MCF 10A (cell line): ENCODE measurements around the gene RDH12. TPM values are rescaled to one million over a fixed set of nuclear protein-coding genes. Genes with fewer than 3 reads are reported as not detected.

Experiments used
- BruUV-seq: library from RNA; stranded (reverse); fragments of 400-500 nt; replicated peaks from 2 replicates; lab custom pipeline; 2021; lab: Mats Ljungman, UMichigan
- CTCF ChIA-PET: fragments of 300-600 bp; sonication (Branson Sonifier 250); formaldehyde crosslinking; extraction: SDS; loops from one replicate; lab custom pipeline; 2021; ENCODE audit warnings: antibody characterized with exemption, inconsistent platforms; lab: Yijun Ruan, JAX
- POLR2A ChIA-PET: fragments of 300-600, 350-650 bp; sonication (Branson Sonifier 250); formaldehyde crosslinking; extraction: SDS; loops from one replicate; lab custom pipeline; 2020; ENCODE audit warnings: antibody characterized with exemption, inconsistent platforms; lab: Yijun Ruan, JAX
- DNase-seq: peaks from one replicate; pipeline ENCODE4 v3.0.0-alpha.2; 2018; ENCODE audit not compliant: unreplicated experiment
- H3K27ac Mint-ChIP-seq: one replicate; pipeline ENCODE4 v1.8.0; 2022; ENCODE audit warnings: mild to moderate bottlenecking, low read depth, mixed read lengths; ENCODE audit not compliant: unreplicated experiment
- H3K27me3 Mint-ChIP-seq: one replicate; pipeline ENCODE4 v1.8.0; 2022; ENCODE audit warnings: mixed read lengths; ENCODE audit not compliant: insufficient read depth, unreplicated experiment
- H3K36me3 Mint-ChIP-seq: one replicate; pipeline ENCODE4 v1.8.0; 2022; ENCODE audit warnings: mild to moderate bottlenecking, moderate library complexity, mixed read lengths; ENCODE audit not compliant: insufficient read depth, unreplicated experiment
- H3K4me1 Mint-ChIP-seq: one replicate; pipeline ENCODE4 v1.8.0; 2022; ENCODE audit warnings: mixed read lengths; ENCODE audit not compliant: insufficient read depth, unreplicated experiment
- H3K4me3 Mint-ChIP-seq: one replicate; pipeline ENCODE4 v1.8.0; 2022; ENCODE audit warnings: mild to moderate bottlenecking, moderate library complexity, mixed read lengths; ENCODE audit not compliant: unreplicated experiment
- H3K9me3 Mint-ChIP-seq: one replicate; pipeline ENCODE4 v1.8.0; 2022; ENCODE audit warnings: mixed read lengths; ENCODE audit not compliant: unreplicated experiment
- intact Hi-C: fragments of 100-400 bp; cut with micrococcal nuclease; formaldehyde crosslinking; loops from 2 replicates; pipeline ENCODE4 v1.14.1; 2022
- total RNA-seq: library from RNA; stranded (reverse); gene quantifications from 2 replicates; pipeline ENCODE4 v1.2.3, GENCODE V29; 2022
- TF ChIP-seq, protein P1 (sequence below): fragments of 200-600 bp; IDR thresholded peaks from one replicate; pipeline ENCODE4 v1.8.0; 2022; ENCODE audit warnings: antibody characterized with exemption, mild to moderate bottlenecking; ENCODE audit not compliant: unreplicated experiment

Gene RDH12
- total RNA-seq, 1 experiment from 2014 or later: not detected

DNA sequence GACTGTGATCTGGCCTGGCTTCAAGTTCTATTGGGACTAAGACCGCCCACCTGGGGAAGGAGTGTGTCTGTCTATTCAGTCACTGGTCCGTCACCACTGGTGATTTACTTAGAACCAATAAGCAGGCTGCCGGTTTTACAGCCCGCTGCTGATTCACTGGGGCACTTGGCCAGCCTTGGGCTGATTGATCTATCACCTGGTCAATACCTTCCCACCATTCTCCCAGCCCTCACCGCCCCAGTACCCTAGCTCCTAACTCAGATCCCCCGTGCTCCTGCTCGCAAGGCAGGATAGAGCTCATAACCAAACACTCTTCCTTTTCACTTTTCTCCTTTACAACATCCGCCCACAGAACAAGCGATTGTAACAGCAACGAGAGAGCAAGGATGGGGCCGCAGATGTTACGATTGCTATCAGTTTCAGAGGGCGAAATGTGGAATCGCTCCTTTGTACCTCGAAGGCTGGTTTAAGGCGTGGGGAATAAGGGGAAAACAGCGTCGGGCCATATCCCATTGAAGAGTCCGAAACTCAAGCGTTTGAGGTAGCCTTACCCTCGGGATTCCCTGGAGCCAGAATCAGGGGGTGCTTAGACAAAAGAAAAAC is 6.8 kb upstream of the RDH12 start:
- POLR2A ChIA-PET: interaction anchor here (0.6 to 6.7 kb wide), 15 partner anchors 8 to 336 kb away, joined by 3 to 85 read pairs (median 5); partner anchors contain the start of genes ARG2, ATP6V1D, PIGH and VTI1B
- Mint-ChIP-seq H3K4me3 (peak overlapping the region; percentile 81), H3K27me3 (no peaks in the 10 kb centered on the region), H3K27ac (peak overlapping the region; percentile 46), H3K9me3 (no peaks in the 10 kb centered on the region), H3K36me3 (peaks cover 26% of the 10 kb centered on the region), H3K4me1 (peaks cover 7% of the 10 kb centered on the region)
- intact Hi-C loops: loop anchor here (1.0 to 2.0 kb wide), 2 partner anchors 76 to 94 kb away; partner anchors contain the start of genes ARG2 and PIGH
- DNase-seq: peak; percentile 96
- TF ChIP-seq, protein P1, sequence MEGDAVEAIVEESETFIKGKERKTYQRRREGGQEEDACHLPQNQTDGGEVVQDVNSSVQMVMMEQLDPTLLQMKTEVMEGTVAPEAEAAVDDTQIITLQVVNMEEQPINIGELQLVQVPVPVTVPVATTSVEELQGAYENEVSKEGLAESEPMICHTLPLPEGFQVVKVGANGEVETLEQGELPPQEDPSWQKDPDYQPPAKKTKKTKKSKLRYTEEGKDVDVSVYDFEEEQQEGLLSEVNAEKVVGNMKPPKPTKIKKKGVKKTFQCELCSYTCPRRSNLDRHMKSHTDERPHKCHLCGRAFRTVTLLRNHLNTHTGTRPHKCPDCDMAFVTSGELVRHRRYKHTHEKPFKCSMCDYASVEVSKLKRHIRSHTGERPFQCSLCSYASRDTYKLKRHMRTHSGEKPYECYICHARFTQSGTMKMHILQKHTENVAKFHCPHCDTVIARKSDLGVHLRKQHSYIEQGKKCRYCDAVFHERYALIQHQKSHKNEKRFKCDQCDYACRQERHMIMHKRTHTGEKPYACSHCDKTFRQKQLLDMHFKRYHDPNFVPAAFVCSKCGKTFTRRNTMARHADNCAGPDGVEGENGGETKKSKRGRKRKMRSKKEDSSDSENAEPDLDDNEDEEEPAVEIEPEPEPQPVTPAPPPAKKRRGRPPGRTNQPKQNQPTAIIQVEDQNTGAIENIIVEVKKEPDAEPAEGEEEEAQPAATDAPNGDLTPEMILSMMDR: no peak
- CTCF ChIA-PET: interaction anchor here (0.6 to 5.8 kb wide), 8 partner anchors 9 to 684 kb away, joined by 3 to 51 read pairs (median 3); no protein-coding TSS in a partner anchor
- BruUV-seq: TSS peak; percentile 99

DNA sequence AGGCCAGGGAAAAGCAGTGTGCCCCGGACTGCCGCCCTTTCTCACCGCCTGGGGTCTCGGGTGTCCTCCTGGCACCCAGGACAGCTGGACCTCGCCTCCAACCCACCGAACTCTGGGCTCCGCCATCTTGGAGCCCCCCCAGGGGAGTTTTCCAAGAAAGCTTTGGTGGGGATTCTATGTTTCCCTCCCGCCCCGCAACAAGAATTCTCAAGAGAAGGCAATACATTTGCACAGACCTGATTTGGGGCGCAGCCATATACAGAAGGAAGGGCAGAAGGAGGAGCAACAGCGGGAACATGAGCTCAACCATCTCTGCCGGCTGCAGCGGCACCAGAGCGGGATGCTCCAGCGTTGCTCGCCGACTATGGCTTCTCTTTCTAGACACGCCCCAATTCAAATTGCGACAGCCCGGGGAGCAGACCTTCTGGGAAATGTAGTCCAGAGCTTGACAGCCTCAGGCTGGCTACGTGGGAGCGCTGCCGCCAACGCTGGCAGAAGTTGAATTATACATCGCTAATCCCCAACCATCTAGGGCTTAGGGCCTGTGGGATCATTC is 6.2 kb upstream of the RDH12 start, which contains the start of gene RDH11:
RDH11 (minus strand) TSS at position 371 of the 556 bp plus-strand sequence; CDS start at position 310, 61 bp downstream.
- no peaks in the 10 kb centered on the region for H3K9me3 Mint-ChIP-seq
- H3K27ac Mint-ChIP-seq: peak within 1 kb of the TSS; percentile 46
- BruUV-seq: no TSS peak
- no peaks in the 10 kb centered on the region for H3K27me3 Mint-ChIP-seq
- H3K36me3 Mint-ChIP-seq: peaks cover 20% of the 10 kb centered on the region
- peak within 1 kb of the TSS; percentile 81 for H3K4me3 Mint-ChIP-seq
- POLR2A ChIA-PET: interaction anchor here (0.5 to 6.7 kb wide), 20 partner anchors 9 to 336 kb away, joined by 3 to 85 read pairs (median 4); partner anchors contain the start of genes ARG2, ATP6V1D, PIGH and VTI1B
- CTCF ChIA-PET: interaction anchor here (0.7 to 5.8 kb wide), 4 partner anchors 9 to 141 kb away, joined by 3 to 51 read pairs (median 8); no protein-coding TSS in a partner anchor
- intact Hi-C loops: loop anchor here (1.0 to 2.0 kb wide), 2 partner anchors 76 to 95 kb away; partner anchors contain the start of genes ARG2 and PIGH
- TF ChIP-seq, protein P1: no peak
- peaks cover 7% of the 10 kb centered on the region for H3K4me1 Mint-ChIP-seq
- DNase-seq: peak; percentile 95

DNA sequence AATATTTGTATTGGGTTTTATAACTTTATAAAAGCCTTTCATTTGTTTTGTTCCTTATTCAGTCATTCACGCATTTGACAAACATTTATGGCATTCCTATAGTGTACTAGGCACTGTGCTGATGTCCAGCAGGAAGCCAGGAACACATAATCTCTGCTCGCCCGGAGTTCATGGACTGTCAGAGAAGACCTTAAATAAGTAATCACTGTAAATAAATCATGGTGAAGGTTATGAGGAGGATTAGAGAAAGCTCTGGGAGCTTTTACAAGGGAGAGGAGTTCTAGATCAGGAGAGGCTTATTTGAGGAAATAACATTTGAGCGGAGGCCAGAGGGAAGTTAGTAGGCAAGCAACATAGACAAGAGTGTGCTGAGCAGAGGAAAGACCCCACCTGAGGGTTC is 4.7 kb upstream of the RDH12 start:
- Mint-ChIP-seq H3K4me1 (peaks cover 7% of the 10 kb centered on the region), H3K27ac (no peak overlapping the region), H3K9me3 (no peaks in the 10 kb centered on the region), H3K4me3 (no peak overlapping the region), H3K36me3 (peaks cover 6% of the 10 kb centered on the region), H3K27me3 (no peaks in the 10 kb centered on the region)
- BruUV-seq: no TSS peak
- TF ChIP-seq, protein P1: no peak
- intact Hi-C loops: no loop called here
- ChIA-PET POLR2A (interaction anchor here (1.1 kb wide), 1 partner anchor 98 kb away, joined by 3 read pairs; the partner anchor contains the start of gene PIGH), CTCF (interaction anchor here (0.6 to 1.5 kb wide), 2 partner anchors 82 to 113 kb away, joined by 3 to 6 read pairs; no protein-coding TSS in a partner anchor)
- no peak for DNase-seq

DNA sequence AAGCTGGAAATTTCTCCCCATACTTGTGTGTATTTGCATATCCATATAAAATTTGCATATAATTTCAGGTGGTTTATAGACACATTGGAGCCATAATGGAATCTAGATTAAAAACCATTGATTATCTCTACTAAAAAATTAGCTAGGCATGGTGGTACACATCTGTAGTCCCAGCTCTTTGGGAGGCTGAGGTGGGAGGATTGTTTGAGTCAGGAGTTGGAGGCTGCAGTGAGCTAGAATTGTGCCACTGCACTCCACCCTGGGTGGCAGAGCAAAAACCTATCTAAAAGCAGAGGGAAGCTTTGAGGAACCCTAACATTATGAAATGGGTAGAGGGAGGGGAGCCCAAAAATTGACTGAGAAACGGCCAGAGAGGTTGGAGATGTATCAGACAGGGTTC is 3.5 kb upstream of the RDH12 start:
- Mint-ChIP-seq H3K27ac (no peak overlapping the region), H3K27me3 (no peaks in the 10 kb centered on the region), H3K4me3 (no peak overlapping the region), H3K36me3 (no peaks in the 10 kb centered on the region), H3K4me1 (peaks cover 7% of the 10 kb centered on the region), H3K9me3 (no peaks in the 10 kb centered on the region)
- intact Hi-C loops: no loop called here
- CTCF ChIA-PET: interaction anchor here (1.1 to 4.2 kb wide), 3 partner anchors 32 to 114 kb away, joined by 3 to 20 read pairs (median 6); partner anchors contain the start of gene ARG2
- no peak for DNase-seq
- POLR2A ChIA-PET: interaction anchor here (0.8 to 1.1 kb wide), 2 partner anchors 25 to 99 kb away, joined by 3 to 4 read pairs; partner anchors contain the start of gene PIGH
- TF ChIP-seq, protein P1: no peak
- BruUV-seq: no TSS peak
